ENCODE measurements around the gene PEX26.

PEX26 gene

GRCh38 chr22:18087350-18087855 is 9.6 kb downstream of the PEX26 start:
- in situ Hi-C loops (cut with HindIII; ENCODE audit: low sequenced_read_pairs), result no loop called here
- DNase-seq (ENCODE audit: low read depth), result no peak
- TF ChIP-seq CTCF (IDR thresholded peaks at IDR 0.05; ENCODE audit: low read depth, low read length, missing control alignments), result no peak

GRCh38 chr22:18088825-18089568 is 11.2 kb downstream of the PEX26 start:
- DNase-seq (ENCODE audit: low read depth), result no peak
- in situ Hi-C loops (cut with HindIII; ENCODE audit: low sequenced_read_pairs), result no loop called here

More at GRCh38 chr22:18087350-18087855, 9.6 kb downstream of the PEX26 start:
- H3K4me3 ChIP-seq (ENCODE audit: low read depth, low read length), result no peak overlapping the region

DNA sequence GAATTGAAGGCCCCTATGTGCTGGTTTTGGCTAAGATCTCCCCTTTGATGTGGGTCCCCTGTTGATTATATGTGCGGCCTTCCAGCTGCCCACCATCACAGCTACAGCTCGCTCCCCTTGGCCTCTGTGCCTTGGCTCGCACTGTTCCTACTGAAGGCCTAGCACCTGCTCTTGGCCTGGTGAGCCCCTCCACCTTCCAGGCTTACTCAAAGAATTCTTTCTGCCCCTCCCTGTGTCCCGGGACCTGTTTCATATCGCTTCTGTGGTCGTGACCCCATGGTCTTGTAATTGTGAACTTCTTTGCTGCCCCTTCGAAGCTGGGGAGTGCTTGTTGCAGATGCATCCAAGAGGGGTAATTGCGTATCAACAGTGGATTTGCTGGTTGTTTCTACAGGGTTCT is 12.5 kb downstream of the PEX26 start:
- in situ Hi-C loops (cut with HindIII; ENCODE audit: low sequenced_read_pairs), result no loop called here
- H3K4me3 ChIP-seq (ENCODE audit: low read depth, low read length), result no peak overlapping the region
- no peak for DNase-seq (ENCODE audit: low read depth)
- TF ChIP-seq CTCF (IDR thresholded peaks at IDR 0.05; ENCODE audit: low read depth, low read length, missing control alignments), result no peak

More at GRCh38 chr22:18088825-18089568, 11.2 kb downstream of the PEX26 start:
- H3K4me3 ChIP-seq (ENCODE audit: low read depth, low read length), result no peak overlapping the region
- no peak for TF ChIP-seq CTCF (IDR thresholded peaks at IDR 0.05; ENCODE audit: low read depth, low read length, missing control alignments)

DNA sequence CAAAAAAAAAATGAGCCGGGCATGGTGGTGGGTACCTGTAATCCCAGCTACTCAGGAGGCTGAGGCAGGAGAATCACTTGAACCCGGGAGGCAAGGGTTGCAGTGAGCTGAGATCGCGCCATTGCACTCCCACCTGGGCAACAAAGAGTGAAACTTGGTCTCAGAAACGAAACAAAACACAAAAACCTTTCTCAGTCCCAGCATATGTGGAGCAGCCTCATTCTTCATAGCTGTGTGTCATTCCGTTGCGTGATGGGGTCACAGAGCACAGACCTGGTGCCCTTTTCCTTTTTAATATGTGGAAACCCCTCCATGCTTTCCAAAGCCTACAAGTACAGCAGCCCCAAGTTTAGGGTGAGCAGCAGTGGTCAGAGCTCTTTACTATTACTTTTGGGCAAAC is 13.7 kb downstream of the PEX26 start:
- no peak overlapping the region for H3K4me3 ChIP-seq (ENCODE audit: low read depth, low read length)
- no peak for DNase-seq (ENCODE audit: low read depth)
- TF ChIP-seq CTCF (IDR thresholded peaks at IDR 0.05; ENCODE audit: low read depth, low read length, missing control alignments), result no peak
- in situ Hi-C loops (cut with HindIII; ENCODE audit: low sequenced_read_pairs), result no loop called here

GRCh38 chr22:18091916-18092526 is 14.2 kb downstream of the PEX26 start:
- peak; percentile 18 for TF ChIP-seq CTCF (IDR thresholded peaks at IDR 0.05; ENCODE audit: low read depth, low read length, missing control alignments)
- in situ Hi-C loops (cut with HindIII; ENCODE audit: low sequenced_read_pairs), result no loop called here
- DNase-seq (ENCODE audit: low read depth), result peak; percentile 41
- peak overlapping the region; percentile 12 for H3K4me3 ChIP-seq (ENCODE audit: low read depth, low read length)

DNA sequence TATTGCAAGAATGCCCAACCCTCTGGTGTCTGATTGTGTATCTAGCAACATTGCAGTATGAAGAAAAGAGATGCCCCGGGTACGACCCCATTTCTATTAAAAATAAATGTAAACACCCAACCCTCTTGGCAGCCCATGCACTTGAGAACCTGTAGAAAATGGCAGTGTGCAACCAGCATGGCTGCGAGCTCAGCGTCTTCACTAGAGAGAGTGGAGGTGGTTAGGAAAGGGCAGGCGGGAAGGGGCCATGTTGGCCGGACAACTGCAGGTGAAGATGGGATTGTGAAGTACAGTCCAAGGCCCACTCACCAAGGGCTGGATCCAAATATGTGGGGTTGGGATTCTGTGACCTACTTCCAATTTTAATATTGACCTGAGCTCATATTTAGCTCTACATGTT is 15.9 kb downstream of the PEX26 start:
- DNase-seq (ENCODE audit: low read depth), result no peak
- H3K4me3 ChIP-seq (ENCODE audit: low read depth, low read length), result no peak overlapping the region
- in situ Hi-C loops (cut with HindIII; ENCODE audit: low sequenced_read_pairs), result no loop called here
- no peak for TF ChIP-seq CTCF (IDR thresholded peaks at IDR 0.05; ENCODE audit: low read depth, low read length, missing control alignments)
